Glutamatergic neuron (in vitro differentiated cells): ENCODE measurements around the gene PTTG2. TPM values are rescaled to one million over a fixed set of nuclear protein-coding genes. Genes with fewer than 3 reads are reported as not detected.

ENCODE experiments used
- DNase-seq: peaks from one replicate; pipeline ENCODE4 v3.0.0; 2022
- H3K27ac Mint-ChIP-seq: one replicate; pipeline ENCODE4 v1.8.0; 2020; ENCODE audit warnings: mild to moderate bottlenecking, mixed read lengths, inconsistent platforms; ENCODE audit not compliant: unreplicated experiment
- H3K27me3 Mint-ChIP-seq: one replicate; pipeline ENCODE4 v1.8.0; 2020; ENCODE audit warnings: mild to moderate bottlenecking, moderate library complexity, mixed read lengths, inconsistent platforms; ENCODE audit not compliant: unreplicated experiment
- H3K36me3 Mint-ChIP-seq: one replicate; pipeline ENCODE4 v1.8.0; 2020; ENCODE audit warnings: mild to moderate bottlenecking, mixed read lengths, inconsistent platforms; ENCODE audit not compliant: unreplicated experiment
- H3K4me1 Mint-ChIP-seq: one replicate; pipeline ENCODE4 v1.8.0; 2020; ENCODE audit warnings: mild to moderate bottlenecking, low read depth, mixed read lengths, inconsistent platforms; ENCODE audit not compliant: unreplicated experiment
- H3K4me3 Mint-ChIP-seq: one replicate; pipeline ENCODE4 v1.8.0; 2020; ENCODE audit warnings: mild to moderate bottlenecking, mixed read lengths, inconsistent platforms; ENCODE audit not compliant: unreplicated experiment
- H3K9me3 Mint-ChIP-seq: one replicate; pipeline ENCODE4 v1.8.0; 2020; ENCODE audit warnings: mild to moderate bottlenecking, moderate library complexity, mixed read lengths, inconsistent platforms; ENCODE audit not compliant: unreplicated experiment
- CTCF ChIP-seq: fragments of 200-600 bp; sonication (generic); IDR thresholded peaks from one replicate; pipeline ENCODE4 v1.5.0; 2021; ENCODE audit not compliant: partially characterized antibody, unreplicated experiment
- total RNA-seq: library from RNA; stranded (reverse); fragmentation: NEBNext Ultra II Directional; extraction: Animal tissue kit (Norgen Biotek cat#: 25700); gene quantifications from one replicate; pipeline ENCODE4 v1.2.1, GENCODE V29; 2021; ENCODE audit not compliant: unreplicated experiment

Gene PTTG2
- total RNA-seq, 1 donor from 2014 or later, result not detected

DNA sequence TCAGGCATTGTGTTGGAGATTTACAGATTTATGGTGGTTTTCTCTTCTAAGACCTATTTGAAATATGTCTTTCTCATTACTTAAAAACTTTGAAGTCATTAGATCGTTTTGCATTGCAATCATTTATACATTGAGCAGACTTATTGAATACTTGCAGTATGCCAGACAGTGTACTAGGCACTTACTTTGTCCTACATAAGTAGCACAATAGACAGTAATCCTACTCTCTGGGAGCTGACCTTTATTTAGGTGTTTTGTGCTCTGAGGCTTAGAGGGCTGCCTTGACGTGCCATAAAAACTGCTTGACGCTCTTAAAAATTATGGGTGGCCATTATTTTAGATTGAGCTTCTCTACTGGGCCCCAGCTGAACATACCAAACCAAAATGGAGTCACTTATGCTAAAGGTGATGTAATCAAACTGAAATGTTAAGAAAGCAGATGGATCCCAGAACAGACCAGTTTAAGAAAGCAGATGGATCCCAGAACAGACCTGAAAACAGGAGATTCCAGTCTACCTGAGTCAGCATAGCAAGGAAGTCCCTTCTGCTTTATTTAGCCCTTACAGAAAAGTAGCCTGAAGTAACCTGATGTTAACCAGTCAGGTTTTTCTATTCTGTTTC, 42.4 kb downstream of the PTTG2 start:
- Mint-ChIP-seq H3K27ac (no peak overlapping the region), H3K36me3 (no peaks in the 10 kb centered on the region), H3K4me3 (no peak overlapping the region), H3K9me3 (peaks cover 6% of the 10 kb centered on the region), H3K27me3 (peaks cover 2% of the 10 kb centered on the region), H3K4me1 (peaks cover 38% of the 10 kb centered on the region)
- DNase-seq, result no peak
- no peak for TF ChIP-seq CTCF

- H3K4me3 Mint-ChIP-seq, result no peak overlapping the region
- no peaks in the 10 kb centered on the region for H3K36me3 Mint-ChIP-seq
- H3K9me3 Mint-ChIP-seq, result peaks cover 6% of the 10 kb centered on the region
- no peak for TF ChIP-seq CTCF
- H3K4me1 Mint-ChIP-seq, result peaks cover 39% of the 10 kb centered on the region
- no peak for DNase-seq
- peaks cover 2% of the 10 kb centered on the region for H3K27me3 Mint-ChIP-seq
- no peak overlapping the region for H3K27ac Mint-ChIP-seq
Observed at GRCh38 chr4:38003102-38003501, 42.9 kb downstream of the PTTG2 start.

DNA sequence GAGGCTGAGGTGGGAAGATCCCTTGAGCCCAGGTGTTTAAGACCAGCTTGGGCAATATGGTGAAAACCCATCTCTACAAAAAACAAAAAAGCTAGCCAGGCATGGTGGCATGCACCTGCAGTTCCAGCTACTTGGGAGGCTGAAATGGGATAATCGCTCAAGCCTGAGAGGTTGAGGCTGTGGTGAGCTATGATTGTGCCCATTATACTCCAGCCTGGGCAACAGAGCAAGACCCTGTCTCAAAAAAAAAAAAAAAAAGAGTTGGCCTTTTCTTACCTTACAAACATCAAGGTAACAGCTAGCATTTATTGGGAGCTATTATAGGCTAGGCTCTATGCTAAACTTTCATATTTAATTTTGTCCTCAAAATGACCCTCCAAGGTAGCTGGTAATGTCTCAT, 43.4 kb downstream of the PTTG2 start:
- Mint-ChIP-seq H3K4me3 (no peak overlapping the region), H3K9me3 (peaks cover 4% of the 10 kb centered on the region), H3K36me3 (no peaks in the 10 kb centered on the region), H3K27me3 (no peaks in the 10 kb centered on the region), H3K4me1 (peaks cover 39% of the 10 kb centered on the region), H3K27ac (no peak overlapping the region)
- no peak for TF ChIP-seq CTCF
- DNase-seq, result no peak

GRCh38 chr4:38004062-38004461, 43.9 kb downstream of the PTTG2 start:
- peaks cover 43% of the 10 kb centered on the region for H3K4me1 Mint-ChIP-seq
- no peak for TF ChIP-seq CTCF
- no peak for DNase-seq
- H3K36me3 Mint-ChIP-seq, result no peaks in the 10 kb centered on the region
- H3K9me3 Mint-ChIP-seq, result peaks cover 3% of the 10 kb centered on the region
- H3K4me3 Mint-ChIP-seq, result no peak overlapping the region
- no peaks in the 10 kb centered on the region for H3K27me3 Mint-ChIP-seq
- no peak overlapping the region for H3K27ac Mint-ChIP-seq

DNA sequence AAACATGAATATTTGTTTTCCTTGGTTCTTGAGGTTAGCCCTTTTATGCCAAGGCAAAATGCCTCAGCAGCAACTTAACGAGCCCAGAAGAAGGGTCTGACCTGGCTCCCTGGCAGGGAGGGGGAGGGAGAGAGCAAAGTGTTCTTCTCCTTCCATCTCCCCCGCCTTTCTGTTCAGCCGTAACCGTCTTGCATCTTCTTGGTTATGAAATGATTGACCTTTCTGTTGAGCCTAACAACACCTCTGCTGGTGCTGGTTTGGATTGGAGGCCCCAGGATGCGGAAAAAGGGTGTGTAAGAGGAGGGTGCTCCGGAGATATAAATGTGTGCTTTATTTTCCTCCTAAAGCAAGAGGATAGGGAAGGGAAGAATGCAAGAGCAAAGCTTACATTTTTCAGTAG, 44.7 kb downstream of the PTTG2 start:
- no peak for TF ChIP-seq CTCF
- peaks cover 3% of the 10 kb centered on the region for H3K9me3 Mint-ChIP-seq
- H3K4me3 Mint-ChIP-seq, result peak overlapping the region; percentile 45
- peak overlapping the region; percentile 77 for H3K27ac Mint-ChIP-seq
- DNase-seq, result no peak
- no peaks in the 10 kb centered on the region for H3K27me3 Mint-ChIP-seq
- H3K4me1 Mint-ChIP-seq, result peaks cover 46% of the 10 kb centered on the region
- no peaks in the 10 kb centered on the region for H3K36me3 Mint-ChIP-seq
